Fibroblast of villous mesenchyme (primary cell): ENCODE data around the gene CACNB3. TPM values are rescaled to one million over a fixed set of nuclear protein-coding genes. Genes with fewer than 3 reads are reported as not detected.
"Not testable (repeated sequence)": the region's sequence is repeated elsewhere in the genome, so short reads cannot be mapped to it uniquely, and the experiment has no call there.

Experiments
- DNase-seq: peaks from one replicate; pipeline ENCODE4 v3.0.0-alpha.2; 2010; ENCODE audit warnings: low read depth
- H3K4me3 ChIP-seq: 2 replicates; pipeline ENCODE4 v1.5.1; 2011; ENCODE audit warnings: low read depth, mild to moderate bottlenecking, low read length
- total RNA-seq: library from RNA; depleted of rRNA; stranded (reverse); fragments of >200 nt; gene quantifications from 2 replicates; pipeline ENCODE4 v1.2.3, GENCODE V29; 2012
- TF ChIP-seq, protein P1 (sequence below): IDR thresholded peaks from 2 replicates; pipeline ENCODE4 v1.5.1; 2012; ENCODE audit warnings: low read depth, mild to moderate bottlenecking, low read length; ENCODE audit not compliant: insufficient read depth

The CACNB3 gene
- total RNA-seq, 1 donor, result 29.8 TPM

DNA sequence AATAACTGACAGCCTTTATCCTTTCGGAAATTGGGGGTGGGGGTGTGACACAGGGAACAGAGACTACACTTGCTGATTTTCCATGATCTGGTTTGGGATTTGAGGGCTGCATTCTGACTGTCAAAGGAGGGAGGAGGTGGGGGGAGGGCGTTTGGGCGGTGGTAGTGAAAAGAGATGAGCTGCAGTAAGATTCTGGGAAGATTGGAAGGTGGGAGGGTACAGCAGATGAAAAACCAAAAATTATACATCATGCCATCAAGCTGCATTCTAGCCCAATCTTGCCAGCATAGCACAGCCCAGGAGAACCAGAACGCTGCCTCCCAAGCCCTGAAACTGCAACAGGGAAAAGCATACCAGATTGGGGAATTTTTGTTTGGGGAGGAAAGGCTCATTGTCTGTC, 45.0 kb downstream of the CACNB3 start:
- DNase-seq, result no peak
- TF ChIP-seq, protein P1, sequence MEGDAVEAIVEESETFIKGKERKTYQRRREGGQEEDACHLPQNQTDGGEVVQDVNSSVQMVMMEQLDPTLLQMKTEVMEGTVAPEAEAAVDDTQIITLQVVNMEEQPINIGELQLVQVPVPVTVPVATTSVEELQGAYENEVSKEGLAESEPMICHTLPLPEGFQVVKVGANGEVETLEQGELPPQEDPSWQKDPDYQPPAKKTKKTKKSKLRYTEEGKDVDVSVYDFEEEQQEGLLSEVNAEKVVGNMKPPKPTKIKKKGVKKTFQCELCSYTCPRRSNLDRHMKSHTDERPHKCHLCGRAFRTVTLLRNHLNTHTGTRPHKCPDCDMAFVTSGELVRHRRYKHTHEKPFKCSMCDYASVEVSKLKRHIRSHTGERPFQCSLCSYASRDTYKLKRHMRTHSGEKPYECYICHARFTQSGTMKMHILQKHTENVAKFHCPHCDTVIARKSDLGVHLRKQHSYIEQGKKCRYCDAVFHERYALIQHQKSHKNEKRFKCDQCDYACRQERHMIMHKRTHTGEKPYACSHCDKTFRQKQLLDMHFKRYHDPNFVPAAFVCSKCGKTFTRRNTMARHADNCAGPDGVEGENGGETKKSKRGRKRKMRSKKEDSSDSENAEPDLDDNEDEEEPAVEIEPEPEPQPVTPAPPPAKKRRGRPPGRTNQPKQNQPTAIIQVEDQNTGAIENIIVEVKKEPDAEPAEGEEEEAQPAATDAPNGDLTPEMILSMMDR, result no peak

DNA sequence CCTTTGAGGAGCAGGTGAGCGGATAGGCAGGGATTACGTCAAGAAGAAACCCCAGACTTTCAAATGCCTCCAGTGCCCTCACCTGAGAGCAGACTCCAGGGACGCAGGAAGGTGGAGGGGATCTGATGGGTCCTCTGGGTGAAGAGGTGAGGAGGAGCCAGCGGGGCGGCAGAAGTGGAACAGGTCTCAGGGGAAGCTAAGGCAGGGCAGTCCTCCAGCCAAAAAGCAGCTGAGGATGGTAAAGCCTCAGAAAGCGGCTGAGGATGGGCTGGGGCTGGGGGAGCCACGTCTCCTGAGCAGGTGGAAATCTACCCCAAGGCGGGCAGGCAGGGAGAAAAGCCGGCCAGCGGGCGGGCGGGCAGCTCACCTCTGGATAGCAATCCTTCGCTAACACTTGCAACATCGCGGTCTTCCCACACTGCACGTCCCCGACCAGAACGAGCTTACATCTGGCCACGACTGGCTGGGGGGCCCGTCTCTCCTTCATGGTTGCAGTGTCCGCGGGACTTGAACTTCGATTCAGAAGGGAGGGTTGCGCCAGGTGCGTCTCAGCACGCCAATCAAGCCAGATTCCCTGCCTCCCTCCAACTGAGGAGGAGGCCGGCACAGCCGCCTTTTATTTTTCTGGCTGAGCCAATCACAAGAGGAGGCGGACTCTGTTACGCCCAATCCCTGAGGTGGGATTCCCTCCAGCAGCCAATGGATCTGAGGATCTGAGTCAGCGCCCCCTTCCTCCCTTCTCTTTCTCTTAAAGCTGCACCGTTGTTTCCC, 47.2 kb downstream of the CACNB3 start, which contains the start of gene RND1:
Gene RND1, minus strand, starts transcription at position 590 of the 771 bp plus-strand sequence. Its CDS starts 103 bp downstream, at position 487.
- DNase-seq, result peak; percentile 88
- TF ChIP-seq, protein P1, result no peak
- H3K4me3 ChIP-seq, result peak within 1 kb of the TSS; percentile 69

More for the DNA sequence above, 45.0 kb downstream of the CACNB3 start:
- H3K4me3 ChIP-seq, result no peak overlapping the region

DNA sequence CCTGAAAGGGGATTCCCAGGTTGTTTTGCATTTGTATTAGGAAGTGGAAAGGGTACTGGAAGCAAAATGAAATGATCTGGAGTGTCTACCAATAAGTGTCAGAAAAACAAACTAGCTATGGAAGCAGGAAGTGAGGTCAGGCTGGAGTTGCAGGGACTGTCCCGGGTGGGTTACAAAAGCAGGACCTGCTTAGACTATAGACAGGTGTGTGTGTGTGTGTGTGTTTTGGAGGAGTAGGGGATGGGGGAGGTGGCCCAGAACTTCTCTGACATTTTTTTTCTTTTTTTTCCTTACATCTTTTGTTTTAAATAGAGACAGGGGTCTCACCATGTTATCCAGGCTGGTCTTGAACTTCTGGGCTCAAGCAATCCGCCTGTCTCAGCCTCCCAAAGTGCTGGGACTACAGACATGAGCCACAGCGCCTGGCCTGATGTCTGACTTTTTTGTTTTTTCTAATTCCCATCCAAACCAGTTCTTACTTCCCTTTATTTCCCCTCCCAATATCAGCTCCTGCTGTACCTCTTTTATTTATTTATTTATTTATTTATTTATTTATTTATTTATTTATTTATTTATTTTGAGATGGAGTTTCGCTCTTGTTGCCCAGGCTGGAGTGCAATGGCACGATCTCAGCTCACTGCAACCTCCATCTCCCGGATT, 47.9 kb downstream of the CACNB3 start:
- DNase-seq, result no peak
- TF ChIP-seq, protein P1, result no peak
- H3K4me3 ChIP-seq, result peak overlapping the region; percentile 69

DNA sequence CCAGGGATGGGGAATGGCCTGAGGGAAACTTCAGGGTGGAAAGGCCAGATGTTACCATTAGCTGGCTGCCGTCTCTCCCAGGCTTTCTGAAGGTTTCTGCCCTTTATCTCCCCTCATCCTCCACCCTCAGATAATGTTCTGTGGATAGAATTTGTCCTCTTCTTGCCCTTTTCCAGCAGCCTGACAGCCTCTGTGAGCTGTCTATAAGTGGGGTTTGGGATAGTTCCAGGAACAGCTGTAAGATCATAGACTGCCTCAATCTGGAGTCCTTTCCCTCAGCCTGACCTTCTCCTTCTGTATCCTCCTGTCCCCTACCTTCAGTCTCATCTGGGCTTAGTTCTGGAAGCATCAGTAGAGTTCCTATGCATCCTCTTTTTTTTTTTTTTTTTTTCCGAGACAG, 50.2 kb downstream of the CACNB3 start:
- TF ChIP-seq, protein P1, result no peak
- no peak for DNase-seq
- H3K4me3 ChIP-seq, result no peak overlapping the region

DNA sequence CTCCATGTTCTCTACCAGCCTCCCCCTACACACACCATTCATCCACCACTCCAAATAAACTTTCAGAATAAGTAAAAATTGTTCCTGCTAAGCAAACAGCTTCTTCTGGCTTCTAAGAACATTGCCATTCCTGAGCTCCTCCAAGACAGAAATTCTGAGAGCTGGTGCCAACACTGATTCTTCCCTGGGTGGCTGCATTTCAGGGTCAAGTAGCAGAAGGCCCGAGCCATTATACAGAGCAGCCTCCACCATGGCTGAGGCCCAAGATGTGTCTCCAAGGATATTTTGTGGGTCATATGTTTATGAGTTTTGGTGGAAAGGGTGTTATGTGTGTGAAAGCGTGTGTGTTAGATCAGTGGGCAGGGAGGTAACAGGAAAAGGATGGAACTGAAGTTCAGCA, 50.9 kb downstream of the CACNB3 start:
- H3K4me3 ChIP-seq, result no peak overlapping the region
- TF ChIP-seq, protein P1, result no peak
- DNase-seq, result no peak

DNA sequence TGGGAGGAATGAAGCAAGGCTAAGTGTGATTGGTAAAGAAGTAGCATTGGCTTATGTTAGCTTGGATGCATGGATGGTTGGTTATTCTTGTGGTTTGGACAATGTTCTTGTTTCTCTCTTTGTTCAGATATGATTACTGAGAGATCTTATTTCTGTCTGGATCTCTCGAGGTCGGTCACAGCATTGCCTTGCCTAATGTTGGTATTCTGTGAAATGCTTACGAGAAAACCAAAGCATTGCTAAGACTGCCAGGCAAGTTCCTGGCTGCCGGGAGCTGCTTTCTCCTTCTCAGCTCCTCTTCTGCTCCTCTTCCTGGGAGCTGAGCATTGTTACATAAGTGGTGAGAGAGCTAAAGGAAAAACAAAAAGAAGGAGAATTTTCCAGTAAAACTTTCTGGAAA, 54.8 kb downstream of the CACNB3 start:
- no peak overlapping the region for H3K4me3 ChIP-seq
- TF ChIP-seq, protein P1, result no peak
- no peak for DNase-seq

DNA sequence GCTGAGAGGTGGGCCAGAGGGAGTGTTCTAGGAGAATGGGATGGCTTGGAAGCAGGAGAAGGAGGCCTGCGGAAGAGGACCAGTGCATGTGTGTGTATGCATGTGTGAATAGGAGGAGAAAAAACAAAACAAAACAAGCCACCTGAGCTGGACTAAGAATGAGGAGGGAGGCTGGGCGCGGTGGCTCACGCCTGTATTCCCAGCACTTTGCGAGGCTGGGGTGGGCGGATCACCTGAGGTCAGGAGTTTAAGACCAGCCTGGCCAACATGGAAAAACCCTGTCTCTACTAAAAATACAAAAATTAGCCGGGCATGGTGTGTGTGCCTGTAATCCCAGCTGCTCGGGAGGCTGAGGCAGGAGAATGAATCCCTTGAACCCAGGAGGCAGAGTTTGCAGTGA, 55.2 kb downstream of the CACNB3 start:
- not testable (repeated sequence) for DNase-seq, H3K4me3 ChIP-seq
